Left renal pelvis (tissue), 4 donors: ENCODE measurements around the gene RBMX. TPM values are rescaled to one million over a fixed set of nuclear protein-coding genes. Genes with fewer than 3 reads are reported as not detected.

Experiments
- DNase-seq, 4 donors: peaks; one replicate each; pipeline ENCODE4 v3.0.0-alpha.2; 2013; ENCODE audit warnings: low read depth in 4 of 4, low spot score in 3 of 4
- polyA plus RNA-seq, 4 donors: library from polyadenylated mRNA; unstranded; fragments of 120-200 nt; gene quantifications; one replicate each; pipeline ENCODE4 v1.2.1, GENCODE V29; 2013; ENCODE audit not compliant: insufficient read length in 4 of 4

RBMX gene
- polyA plus RNA-seq, 4 donors: 397 to 446 (median 422) TPM

GRCh38 chrX:136849395-136849794 lies 31.1 kb downstream of the RBMX start:
- DNase-seq: no peak

- no peak for DNase-seq
These were observed 32.7 kb downstream of the RBMX start for GRCh38 chrX:136847874-136848273.

GRCh38 chrX:136839196-136839595 lies 41.3 kb downstream of the RBMX start:
- no peak for DNase-seq

- DNase-seq: no peak
These were observed 44.8 kb downstream of the RBMX start for GRCh38 chrX:136835761-136836160.

GRCh38 chrX:136829413-136829812 lies 51.1 kb downstream of the RBMX start:
- DNase-seq: no peak

- no peak for DNase-seq
These were observed 51.7 kb downstream of the RBMX start for GRCh38 chrX:136828830-136829229.

- DNase-seq: no peak
These were observed 53.5 kb downstream of the RBMX start for GRCh38 chrX:136827026-136827425.

GRCh38 chrX:136825771-136826170 lies 54.8 kb downstream of the RBMX start:
- DNase-seq: no peak

Other genes with a start within 250 kb of the RBMX start
- gene CD40LG, start 232.6 kb downstream of the RBMX start, polyA plus RNA-seq: under 1 TPM in 3 of 4 donors, not detected in 1; 0.10 to 0.35 (median 0.12) TPM
- gene ARHGEF6, start 99.8 kb downstream of the RBMX start, polyA plus RNA-seq: 10 to 100 TPM; 11.7 to 13.5 (median 12.2) TPM
- not detected for gene GPR101, start 153.3 kb upstream of the RBMX start, polyA plus RNA-seq